AG20443 (cell line): Measurements from ENCODE around the gene LTBP1.

ENCODE experiments used
- DNase-seq: peaks from one replicate; pipeline ENCODE4 v3.0.0; 2012; ENCODE audit warnings: low spot score, mixed read lengths

The LTBP1 gene

DNA sequence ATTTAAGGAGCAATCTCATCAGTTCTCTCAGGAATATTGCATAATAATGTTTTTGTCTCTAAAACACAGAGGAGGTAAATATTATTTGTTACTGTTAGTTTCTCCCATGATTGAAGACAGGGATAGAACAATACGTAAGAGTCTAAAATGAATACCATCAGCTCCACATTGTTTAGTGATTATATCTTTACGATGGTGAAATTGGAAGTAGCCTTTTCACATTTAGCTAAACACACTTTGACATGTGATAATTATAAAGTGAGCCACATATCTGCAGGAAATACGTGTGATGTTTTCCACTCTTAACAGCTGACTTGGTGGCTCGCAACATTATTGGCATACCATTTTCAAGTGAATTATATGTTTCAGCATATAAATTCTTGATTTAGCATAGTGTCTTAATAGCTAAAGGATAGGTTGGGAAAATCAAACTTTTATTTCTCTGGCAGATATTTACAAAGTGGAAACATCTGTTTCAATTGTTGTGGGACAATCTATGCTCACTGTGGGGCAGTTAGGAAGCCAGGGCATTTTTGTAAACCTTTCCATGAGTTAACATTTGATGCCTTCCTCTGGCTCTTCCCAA is 321.6 kb downstream of the LTBP1 start:
- no peak for DNase-seq

GRCh38 chr2:33272001-33272400 is 325.2 kb downstream of the LTBP1 start:
- peak; percentile 29 for DNase-seq

DNA sequence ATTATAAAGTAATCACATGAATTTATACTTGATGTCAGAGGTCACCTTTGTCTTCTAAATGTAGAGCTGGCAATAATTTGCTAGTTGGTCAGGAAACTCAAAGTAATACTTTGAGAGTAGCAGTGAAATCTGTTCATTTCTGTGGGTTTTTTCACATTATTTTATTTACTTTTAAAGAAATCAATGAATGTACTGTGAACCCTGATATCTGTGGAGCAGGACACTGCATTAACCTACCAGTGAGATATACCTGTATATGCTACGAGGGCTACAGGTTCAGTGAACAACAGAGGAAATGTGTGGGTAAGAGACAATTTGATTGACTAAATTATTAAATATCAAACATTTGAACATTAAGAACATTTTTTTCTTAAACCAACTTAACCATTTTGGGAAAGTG is 326.7 kb downstream of the LTBP1 start:
- DNase-seq = no peak

DNA sequence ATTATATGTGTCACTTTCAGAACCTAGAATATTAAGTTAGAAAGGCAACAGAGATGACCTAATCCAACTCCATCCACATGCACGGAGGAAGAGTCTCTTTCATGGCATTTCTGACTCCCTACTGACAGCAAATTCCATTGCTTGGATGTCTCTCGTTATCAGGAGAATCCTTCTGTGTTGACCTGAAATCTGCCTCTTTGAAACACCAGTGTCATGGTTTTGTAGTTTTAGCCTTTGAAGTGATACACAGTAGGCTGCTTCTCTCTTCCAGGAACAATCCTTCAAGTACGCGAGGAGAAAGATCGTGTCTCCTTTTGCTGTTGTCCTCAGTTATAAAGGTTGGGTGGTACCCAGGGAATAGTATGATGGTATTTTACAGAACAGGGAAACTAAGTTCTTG is 327.8 kb downstream of the LTBP1 start:
- no peak for DNase-seq

- DNase-seq = peak; percentile 87
Observed at GRCh38 chr2:33275689-33276444, 329.1 kb downstream of the LTBP1 start.

DNA sequence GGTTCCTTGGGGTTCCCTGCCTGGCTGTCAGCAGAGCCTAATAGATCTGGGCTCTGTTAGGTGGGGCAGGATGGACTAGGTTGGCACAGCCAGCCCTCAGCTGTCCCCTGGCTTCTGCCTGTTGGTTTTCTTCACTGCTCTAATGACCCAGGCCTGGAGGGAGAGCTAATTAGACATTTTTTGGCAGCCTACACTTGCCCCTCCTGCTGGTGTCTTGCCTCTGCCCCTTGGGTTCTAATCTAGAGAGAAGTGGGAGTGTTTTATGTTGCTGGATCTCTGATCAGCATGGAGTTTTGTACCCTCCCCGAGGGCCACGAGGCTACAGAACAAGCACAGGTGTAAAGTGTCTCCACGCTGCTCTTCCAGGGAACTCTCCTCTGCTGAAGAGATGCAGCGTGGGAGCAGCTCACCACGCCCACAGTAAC is 330.3 kb downstream of the LTBP1 start:
- no peak for DNase-seq

DNA sequence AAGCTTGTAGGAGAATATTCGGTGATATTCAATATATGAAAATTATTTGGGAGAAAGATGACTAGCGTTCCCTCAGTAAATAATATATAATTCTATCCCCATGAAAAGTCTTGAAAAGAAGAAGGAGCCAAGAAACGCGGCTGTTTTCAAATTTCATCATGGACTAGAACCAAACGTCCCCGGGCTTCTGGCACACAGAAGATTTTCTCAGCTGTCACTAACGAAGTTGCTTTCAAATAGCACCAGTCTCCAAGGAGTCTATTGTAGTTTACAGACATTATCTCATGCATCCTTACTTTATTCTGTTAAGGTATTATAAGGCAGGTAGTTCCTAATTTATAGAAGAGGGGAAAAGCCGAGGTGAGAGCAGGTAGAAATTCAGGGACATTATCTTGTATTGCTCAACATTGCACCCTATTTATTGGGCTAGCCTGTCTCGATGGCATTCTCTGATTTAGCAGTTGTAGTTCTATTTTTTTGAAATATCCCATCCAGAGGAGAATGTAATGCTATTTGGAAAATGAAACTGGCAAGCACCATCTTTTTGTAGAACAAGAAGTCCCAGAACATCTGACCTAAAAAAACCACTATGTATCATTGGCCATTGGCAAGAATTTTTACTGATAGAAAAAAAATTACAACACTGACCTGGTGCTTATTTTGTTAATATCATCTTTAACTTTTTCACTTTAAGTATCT is 331.6 kb downstream of the LTBP1 start:
- no peak for DNase-seq

GRCh38 chr2:33284287-33284686 is 337.5 kb downstream of the LTBP1 start:
- no peak for DNase-seq

- DNase-seq = no peak
Observed at GRCh38 chr2:33287507-33288005, 340.8 kb downstream of the LTBP1 start.

- DNase-seq = no peak
Observed at GRCh38 chr2:33288011-33288410, 341.3 kb downstream of the LTBP1 start.

DNA sequence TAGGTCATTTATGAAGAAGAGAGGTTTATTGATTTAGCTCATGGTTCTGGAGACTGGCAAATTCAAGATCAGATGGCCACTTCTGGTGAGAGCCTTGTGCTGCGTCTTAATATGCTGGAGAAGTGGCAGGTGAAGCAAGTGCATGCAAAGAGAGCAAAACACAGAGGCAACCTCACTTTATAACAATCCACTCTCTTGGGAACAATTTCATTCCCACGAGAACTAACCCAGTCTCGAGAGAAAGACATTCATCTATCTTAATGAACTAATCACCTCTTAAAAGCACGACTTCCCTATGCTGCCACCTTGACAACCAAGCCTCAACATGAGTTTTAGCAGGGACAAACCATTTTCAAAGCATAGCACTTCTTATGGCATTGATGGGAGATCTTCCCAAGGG is 343.2 kb downstream of the LTBP1 start:
- DNase-seq = no peak

DNA sequence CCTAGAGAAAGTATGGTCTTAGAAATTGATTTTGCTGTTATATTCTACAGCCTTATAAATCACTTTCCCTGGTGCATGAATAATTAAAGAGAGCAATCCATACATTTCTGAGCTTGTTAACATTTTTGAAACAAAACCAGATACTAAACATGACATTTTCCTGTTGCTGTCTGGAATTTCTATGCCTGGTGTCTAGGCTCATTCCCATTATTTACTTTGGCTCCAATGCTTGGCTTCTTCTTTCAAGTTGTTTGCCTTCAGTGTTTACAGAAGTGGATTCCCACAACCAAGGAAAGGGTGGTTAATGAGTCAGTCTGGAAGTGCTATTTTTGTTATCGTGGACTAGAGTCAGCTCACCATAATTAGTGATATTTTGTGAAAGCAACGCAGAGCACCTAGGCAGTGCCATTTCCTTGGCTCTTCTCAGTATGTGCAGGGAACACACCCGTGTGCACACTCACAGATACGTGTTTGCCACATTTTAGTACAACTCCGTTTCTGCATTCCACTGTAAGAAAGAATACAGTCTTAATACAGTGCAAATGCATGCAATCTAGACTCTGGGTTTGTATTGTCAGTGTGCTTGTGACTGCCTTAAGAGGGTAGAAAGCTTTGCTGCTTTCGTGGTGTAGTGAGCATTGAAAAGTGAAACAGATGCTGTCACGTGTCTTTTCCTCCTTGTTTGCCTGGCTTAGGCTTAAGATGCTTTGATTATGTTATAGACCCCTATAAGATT is 344.7 kb downstream of the LTBP1 start:
- peak; percentile 72 for DNase-seq

DNA sequence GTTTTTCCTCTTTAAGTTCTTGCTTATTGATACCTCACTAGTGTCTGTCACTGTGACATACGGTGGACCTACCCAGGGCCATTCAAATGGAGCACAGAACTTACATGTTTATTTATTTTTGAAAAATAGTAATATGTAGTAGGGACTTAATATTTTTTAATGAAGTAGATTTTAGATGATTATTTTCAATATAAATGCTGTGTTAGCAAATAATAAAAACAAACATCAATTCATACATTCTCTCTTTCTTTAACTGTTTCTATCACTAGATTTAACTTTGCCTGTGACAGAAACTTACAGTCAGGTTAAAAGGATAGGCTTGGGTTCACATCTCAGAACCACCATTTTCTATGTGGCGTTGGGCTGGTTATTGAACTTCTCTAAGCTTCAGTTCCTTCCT is 345.3 kb downstream of the LTBP1 start:
- no peak for DNase-seq

GRCh38 chr2:33292981-33293595 is 346.3 kb downstream of the LTBP1 start:
- no peak for DNase-seq

DNA sequence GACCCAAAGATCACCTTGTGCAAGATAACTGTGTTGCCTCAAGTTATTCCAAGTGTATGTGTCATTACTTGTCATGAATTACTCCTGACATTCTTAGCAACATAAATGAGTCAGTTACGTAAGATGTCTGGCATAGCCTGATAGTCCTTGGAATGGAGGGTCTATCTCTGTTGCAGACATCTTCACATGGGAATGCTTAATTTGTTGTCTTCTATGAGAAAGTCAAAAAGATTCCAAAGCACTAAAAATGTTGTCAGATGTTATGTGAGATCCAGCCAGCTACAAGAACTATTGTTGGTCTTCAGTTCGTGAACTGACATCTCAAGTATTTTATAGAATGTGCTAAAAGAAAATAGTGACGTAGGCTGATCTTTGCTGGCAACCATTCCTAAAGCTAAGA is 351.5 kb downstream of the LTBP1 start:
- DNase-seq = peak; percentile 54

DNA sequence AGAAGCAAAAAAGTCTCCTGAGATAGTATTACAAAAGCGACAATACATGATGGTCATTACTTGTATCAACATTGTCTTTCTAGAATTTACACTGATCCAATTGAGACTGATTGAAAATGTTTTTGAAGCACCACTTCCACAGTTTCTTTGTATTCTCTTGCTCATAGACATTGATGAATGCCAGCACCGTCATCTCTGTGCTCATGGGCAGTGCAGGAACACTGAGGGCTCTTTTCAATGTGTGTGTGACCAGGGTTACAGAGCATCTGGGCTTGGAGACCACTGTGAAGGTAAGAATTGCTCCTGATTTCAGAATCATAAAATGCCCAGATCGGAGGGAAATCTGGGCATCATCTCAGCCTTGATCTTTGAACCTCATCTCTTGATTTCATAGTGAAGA is 354.6 kb downstream of the LTBP1 start:
- no peak for DNase-seq

DNA sequence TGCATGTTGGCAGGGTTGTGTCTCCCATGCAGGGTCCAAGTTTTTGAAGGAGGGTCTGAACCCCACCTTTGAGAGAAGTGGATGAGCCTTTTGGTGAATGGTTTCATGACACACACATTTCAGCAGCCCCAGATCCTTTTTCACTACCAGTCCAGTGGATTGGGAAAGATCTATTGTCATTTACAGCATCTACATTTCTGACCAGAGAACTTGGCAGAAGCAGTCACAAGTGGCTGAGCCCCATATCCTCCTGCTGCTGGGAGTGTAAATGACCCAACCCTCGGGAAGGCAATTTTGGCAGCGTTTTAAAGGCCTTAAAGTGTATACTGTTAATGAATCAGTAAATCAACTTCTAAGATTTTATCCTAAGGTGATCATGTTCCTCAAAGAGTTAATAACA is 355.6 kb downstream of the LTBP1 start:
- DNase-seq = peak; percentile 25

DNA sequence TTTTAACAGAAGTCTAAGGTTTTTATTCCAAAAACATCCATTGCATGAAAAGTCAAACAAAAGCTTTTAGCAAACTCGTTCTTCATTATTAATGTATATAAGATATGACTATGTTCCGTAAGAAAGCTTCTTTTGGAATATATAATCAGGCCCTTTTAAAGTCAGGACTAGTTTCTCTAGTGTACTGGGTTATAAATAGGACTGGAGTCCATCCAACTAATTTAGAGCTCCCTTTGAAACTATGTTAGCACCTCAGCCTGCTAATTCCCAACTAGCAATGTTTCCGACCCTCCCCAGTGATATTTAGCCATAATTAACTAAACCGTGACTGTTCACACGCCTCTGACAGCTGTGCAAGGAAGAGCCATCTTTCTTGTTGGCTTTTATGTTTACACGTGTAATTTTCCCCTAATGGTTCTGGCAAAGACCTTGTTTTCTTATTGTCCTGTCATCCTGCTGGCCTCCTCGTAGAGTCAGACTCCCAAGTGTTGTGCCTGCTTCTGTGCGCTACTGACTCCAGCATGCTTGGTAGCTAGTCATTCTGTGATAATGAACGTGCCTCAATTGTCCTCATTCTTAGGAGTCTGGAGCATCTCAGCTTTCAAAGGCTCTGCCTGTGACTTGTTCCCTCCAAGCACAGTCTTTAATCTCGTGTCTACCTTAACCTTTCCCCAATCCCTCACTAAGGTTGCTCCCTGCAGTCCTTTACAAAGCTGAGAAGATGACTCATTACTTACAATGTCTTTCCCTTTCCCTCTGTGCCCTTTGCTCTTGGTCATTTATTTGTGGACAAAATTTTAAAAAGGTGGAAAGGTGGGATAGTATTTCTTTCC is 357.5 kb downstream of the LTBP1 start:
- DNase-seq = no peak

DNA sequence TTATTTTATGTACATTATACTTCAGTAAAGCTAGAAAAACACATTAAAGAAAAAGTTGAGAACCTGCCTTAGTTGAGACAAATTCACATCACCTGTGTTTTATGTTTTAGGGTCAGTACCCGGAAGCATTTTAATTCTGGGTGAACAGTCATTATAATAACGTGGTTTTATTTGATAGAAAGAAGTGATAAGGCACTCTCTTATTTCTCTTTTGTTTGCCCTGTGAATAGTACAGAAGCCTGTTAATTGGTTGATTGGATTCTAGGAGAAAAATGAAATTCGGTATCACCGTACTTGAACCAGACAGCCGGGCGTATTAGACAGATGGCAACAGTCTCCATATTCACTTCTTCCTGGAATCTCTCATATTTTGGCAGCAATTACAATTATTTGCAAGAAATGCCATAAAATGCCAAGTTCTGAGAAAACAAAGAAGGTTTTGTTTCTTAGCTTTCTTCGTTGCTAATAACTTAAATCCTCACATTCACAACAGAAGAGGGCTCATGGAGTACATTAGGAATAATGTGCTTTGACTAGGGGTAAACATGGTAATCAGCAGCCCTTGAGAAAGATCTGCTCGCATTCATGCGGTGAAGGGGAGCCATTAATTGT is 361.0 kb downstream of the LTBP1 start:
- no peak for DNase-seq

DNA sequence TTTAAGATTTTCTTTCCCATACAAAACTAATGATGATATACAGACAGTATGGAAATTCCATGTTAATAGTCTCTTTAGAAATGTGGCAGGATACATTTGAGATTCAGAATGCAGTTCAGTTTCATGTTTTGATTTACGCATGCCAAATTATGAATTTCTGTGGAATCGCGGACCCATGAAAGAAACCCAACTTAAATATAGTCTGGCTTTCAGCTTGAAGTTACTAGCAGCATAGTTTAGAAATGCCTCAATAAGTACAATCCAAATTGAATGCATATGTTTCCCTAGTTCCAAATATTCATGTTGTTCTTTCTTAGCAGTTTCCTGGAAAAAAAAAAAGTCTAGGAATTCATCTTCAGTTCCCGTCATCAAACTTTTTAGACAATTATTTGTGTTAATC is 365.6 kb downstream of the LTBP1 start:
- no peak for DNase-seq

DNA sequence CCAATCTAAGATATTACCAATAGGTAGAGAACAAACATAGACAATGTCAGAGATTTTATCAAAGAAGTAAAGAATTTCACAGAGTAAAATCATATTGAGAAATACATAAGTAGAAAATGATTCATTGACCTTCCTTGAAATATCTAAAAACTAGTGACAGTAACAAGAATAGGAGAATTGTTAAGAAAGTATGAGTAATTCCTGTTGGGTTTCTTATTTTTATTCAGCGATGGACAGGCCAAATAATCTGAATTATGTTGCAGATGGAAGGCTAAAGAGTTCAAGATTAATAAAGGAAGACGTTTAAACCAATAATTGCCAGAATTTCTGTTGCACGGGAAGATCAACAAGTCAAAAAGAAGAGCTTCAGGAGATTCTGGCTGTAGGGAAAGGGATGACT is 366.3 kb downstream of the LTBP1 start:
- DNase-seq = no peak
